DND-41 (cell line): Measurements from ENCODE around the gene BCAP29.

Source experiments
- EZH2 ChIP-seq: IDR thresholded peaks from 3 replicates; pipeline ENCODE4 v1.6.1; 2012; ENCODE audit warnings: borderline replicate concordance, low read depth, mild to moderate bottlenecking, moderate library complexity, low read length, inconsistent platforms; ENCODE audit not compliant: severe bottlenecking
- TF ChIP-seq, protein P1 (sequence below): IDR thresholded peaks from 2 replicates; pipeline ENCODE4 v1.5.1; 2012; ENCODE audit warnings: borderline replicate concordance, low read length, moderate library complexity, mild to moderate bottlenecking; ENCODE audit not compliant: poor library complexity, severe bottlenecking; ENCODE audit errors: extremely low read depth

DNA sequence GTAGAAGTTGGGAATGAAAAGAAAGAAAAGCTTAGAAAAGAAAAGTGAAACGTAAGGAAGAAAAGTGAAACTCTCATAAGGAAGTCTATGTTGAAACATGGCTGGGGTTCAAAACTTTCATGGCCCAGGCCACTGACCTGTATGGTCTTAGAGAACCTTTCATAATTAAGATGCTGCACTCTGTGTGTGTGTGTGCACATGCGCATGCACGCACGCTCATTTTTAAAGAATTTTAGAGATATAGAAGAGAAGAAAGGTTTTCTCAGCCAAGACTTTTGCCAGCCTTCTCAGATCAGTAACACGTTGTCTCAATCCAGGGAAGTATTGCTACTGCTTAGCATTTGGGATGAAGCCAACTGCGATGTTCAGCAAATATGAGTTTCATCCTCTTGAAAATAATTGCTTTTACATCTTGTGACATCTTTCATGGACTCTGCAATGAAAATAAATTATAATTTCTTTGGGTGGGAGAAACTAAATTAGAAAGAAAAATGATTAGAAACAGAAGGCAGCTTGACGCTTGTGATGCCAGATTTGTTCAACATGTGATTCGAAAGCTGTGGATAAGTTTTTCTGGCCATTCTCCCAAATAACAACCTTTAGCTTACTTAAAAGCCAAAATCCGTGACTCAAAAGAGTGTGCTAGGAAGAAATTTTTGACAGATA, 64.4 kb downstream of the BCAP29 start:
- TF ChIP-seq, protein P1, sequence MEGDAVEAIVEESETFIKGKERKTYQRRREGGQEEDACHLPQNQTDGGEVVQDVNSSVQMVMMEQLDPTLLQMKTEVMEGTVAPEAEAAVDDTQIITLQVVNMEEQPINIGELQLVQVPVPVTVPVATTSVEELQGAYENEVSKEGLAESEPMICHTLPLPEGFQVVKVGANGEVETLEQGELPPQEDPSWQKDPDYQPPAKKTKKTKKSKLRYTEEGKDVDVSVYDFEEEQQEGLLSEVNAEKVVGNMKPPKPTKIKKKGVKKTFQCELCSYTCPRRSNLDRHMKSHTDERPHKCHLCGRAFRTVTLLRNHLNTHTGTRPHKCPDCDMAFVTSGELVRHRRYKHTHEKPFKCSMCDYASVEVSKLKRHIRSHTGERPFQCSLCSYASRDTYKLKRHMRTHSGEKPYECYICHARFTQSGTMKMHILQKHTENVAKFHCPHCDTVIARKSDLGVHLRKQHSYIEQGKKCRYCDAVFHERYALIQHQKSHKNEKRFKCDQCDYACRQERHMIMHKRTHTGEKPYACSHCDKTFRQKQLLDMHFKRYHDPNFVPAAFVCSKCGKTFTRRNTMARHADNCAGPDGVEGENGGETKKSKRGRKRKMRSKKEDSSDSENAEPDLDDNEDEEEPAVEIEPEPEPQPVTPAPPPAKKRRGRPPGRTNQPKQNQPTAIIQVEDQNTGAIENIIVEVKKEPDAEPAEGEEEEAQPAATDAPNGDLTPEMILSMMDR = no peak
- TF ChIP-seq EZH2 = no peak
